Measurements from ENCODE around the gene GNG7.

DNA sequence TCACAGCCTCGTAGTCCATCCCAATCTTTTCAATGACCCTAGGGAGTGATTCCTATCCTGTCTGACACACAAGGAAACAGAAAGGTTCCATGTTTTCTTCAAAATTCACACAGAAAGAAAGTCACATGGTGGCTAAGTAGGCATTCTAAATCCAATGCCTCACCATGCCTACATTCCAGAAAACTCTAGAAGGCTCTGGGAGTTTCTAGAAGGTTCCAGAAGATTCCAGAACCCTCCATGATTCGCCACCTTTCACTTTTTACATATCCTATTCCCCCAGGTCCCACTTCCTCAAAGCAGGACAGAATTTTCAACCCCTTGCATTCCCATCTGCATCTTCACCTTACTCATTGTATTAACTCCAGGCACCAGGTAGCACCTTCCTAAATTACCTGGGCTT, 23.1 kb downstream of the GNG7 start:
- TF ChIP-seq, protein P1, sequence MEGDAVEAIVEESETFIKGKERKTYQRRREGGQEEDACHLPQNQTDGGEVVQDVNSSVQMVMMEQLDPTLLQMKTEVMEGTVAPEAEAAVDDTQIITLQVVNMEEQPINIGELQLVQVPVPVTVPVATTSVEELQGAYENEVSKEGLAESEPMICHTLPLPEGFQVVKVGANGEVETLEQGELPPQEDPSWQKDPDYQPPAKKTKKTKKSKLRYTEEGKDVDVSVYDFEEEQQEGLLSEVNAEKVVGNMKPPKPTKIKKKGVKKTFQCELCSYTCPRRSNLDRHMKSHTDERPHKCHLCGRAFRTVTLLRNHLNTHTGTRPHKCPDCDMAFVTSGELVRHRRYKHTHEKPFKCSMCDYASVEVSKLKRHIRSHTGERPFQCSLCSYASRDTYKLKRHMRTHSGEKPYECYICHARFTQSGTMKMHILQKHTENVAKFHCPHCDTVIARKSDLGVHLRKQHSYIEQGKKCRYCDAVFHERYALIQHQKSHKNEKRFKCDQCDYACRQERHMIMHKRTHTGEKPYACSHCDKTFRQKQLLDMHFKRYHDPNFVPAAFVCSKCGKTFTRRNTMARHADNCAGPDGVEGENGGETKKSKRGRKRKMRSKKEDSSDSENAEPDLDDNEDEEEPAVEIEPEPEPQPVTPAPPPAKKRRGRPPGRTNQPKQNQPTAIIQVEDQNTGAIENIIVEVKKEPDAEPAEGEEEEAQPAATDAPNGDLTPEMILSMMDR (IDR thresholded peaks at IDR 0.05; ENCODE audit: extremely low read depth in 1 of 2, insufficient read depth in 1 of 2, low read depth in 1 of 2, low read length in 2 of 2): no peak
- TF ChIP-seq EZH2 (IDR thresholded peaks at IDR 0.05; ENCODE audit: borderline replicate concordance, low read depth, low read length, severe bottlenecking) (no peak), MYC (IDR thresholded peaks at IDR 0.05; ENCODE audit: low read depth, low read length) (no peak), POLR2AphosphoS5 (IDR thresholded peaks at IDR 0.05; ENCODE audit: insufficient read depth, low read depth, low read length) (no peak), POLR2A (IDR thresholded peaks at IDR 0.05; ENCODE audit: low read depth, low read length) (no peak), JUN (IDR thresholded peaks at IDR 0.05; ENCODE audit: borderline replicate concordance, insufficient read depth, insufficient read length, low read depth) (no peak), FOS (IDR thresholded peaks at IDR 0.05; ENCODE audit: borderline replicate concordance, insufficient read depth, low read length) (no peak), GATA2 (IDR thresholded peaks at IDR 0.05; ENCODE audit: insufficient read depth, insufficient read length, low read depth, low read length) (no peak)
- TF ChIP-seq, protein P2, sequence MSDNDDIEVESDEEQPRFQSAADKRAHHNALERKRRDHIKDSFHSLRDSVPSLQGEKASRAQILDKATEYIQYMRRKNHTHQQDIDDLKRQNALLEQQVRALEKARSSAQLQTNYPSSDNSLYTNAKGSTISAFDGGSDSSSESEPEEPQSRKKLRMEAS (IDR thresholded peaks at IDR 0.05; ENCODE audit: insufficient read depth, insufficient read length): no peak

Data from endothelial cell of umbilical vein (primary cell).